ENCODE data around the gene PTAR1. TPM values are rescaled to one million over a fixed set of nuclear protein-coding genes. Genes with fewer than 3 reads are reported as not detected.

The PTAR1 gene
- total RNA-seq, 1 experiment from 2014 or later: 61.5 TPM

- H3K27me3 ChIP-seq (replicated peaks; ENCODE audit: insufficient read depth, low read depth, low read length, poor library complexity): no peaks in the 10 kb centered on the region
- TF ChIP-seq, protein P1, sequence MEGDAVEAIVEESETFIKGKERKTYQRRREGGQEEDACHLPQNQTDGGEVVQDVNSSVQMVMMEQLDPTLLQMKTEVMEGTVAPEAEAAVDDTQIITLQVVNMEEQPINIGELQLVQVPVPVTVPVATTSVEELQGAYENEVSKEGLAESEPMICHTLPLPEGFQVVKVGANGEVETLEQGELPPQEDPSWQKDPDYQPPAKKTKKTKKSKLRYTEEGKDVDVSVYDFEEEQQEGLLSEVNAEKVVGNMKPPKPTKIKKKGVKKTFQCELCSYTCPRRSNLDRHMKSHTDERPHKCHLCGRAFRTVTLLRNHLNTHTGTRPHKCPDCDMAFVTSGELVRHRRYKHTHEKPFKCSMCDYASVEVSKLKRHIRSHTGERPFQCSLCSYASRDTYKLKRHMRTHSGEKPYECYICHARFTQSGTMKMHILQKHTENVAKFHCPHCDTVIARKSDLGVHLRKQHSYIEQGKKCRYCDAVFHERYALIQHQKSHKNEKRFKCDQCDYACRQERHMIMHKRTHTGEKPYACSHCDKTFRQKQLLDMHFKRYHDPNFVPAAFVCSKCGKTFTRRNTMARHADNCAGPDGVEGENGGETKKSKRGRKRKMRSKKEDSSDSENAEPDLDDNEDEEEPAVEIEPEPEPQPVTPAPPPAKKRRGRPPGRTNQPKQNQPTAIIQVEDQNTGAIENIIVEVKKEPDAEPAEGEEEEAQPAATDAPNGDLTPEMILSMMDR (conservative IDR thresholded peaks at IDR 0.05; ENCODE audit: low read depth, low read length): no peak
- TF ChIP-seq EZH2 (IDR thresholded peaks at IDR 0.05; ENCODE audit: borderline replicate concordance, low read depth, low read length, poor library complexity, severe bottlenecking): no peak
- POLR2A ChIA-PET (ENCODE audit: low non-redundant PET): no interaction called here
- BruUV-seq (replicated peaks): no TSS peak
- no peak overlapping the region for H3K4me3 ChIP-seq (ENCODE audit: low read depth, low read length, poor library complexity, severe bottlenecking)
- no peaks in the 10 kb centered on the region for H3K4me1 ChIP-seq (ENCODE audit: insufficient read depth, low read length, poor library complexity, severe bottlenecking)
- intact Hi-C loops (cut with micrococcal nuclease; ENCODE audit: unreplicated experiment): no loop called here
- no peak for DNase-seq (ENCODE audit: low spot score)
- no peaks in the 10 kb centered on the region for H3K36me3 ChIP-seq (ENCODE audit: insufficient read depth, low read length, poor library complexity, severe bottlenecking)
- H3K27ac ChIP-seq (ENCODE audit: low read depth, low read length, poor library complexity, severe bottlenecking): no peak overlapping the region
- CTCF ChIA-PET: no interaction called here
- no peaks in the 10 kb centered on the region for H3K9me3 ChIP-seq (ENCODE audit: low read depth, low read length, poor library complexity, severe bottlenecking)
These were observed 38.9 kb upstream of the PTAR1 start for GRCh38 chr9:69798744-69799143.

- intact Hi-C loops (cut with micrococcal nuclease; ENCODE audit: unreplicated experiment): no loop called here
These were observed 37.9 kb upstream of the PTAR1 start for GRCh38 chr9:69797675-69798074.

GRCh38 chr9:69794356-69794755, 34.5 kb upstream of the PTAR1 start:
- no peaks in the 10 kb centered on the region for H3K9me3 ChIP-seq (ENCODE audit: low read depth, low read length, poor library complexity, severe bottlenecking)
- peaks cover 7% of the 10 kb centered on the region for H3K27me3 ChIP-seq (replicated peaks; ENCODE audit: insufficient read depth, low read depth, low read length, poor library complexity)
- no peak overlapping the region for H3K27ac ChIP-seq (ENCODE audit: low read depth, low read length, poor library complexity, severe bottlenecking)
- no peak overlapping the region for H3K4me3 ChIP-seq (ENCODE audit: low read depth, low read length, poor library complexity, severe bottlenecking)
- no peak for TF ChIP-seq EZH2 (IDR thresholded peaks at IDR 0.05; ENCODE audit: borderline replicate concordance, low read depth, low read length, poor library complexity, severe bottlenecking)
- TF ChIP-seq, protein P1 (conservative IDR thresholded peaks at IDR 0.05; ENCODE audit: low read depth, low read length): no peak
- intact Hi-C loops (cut with micrococcal nuclease; ENCODE audit: unreplicated experiment): no loop called here
- no TSS peak for BruUV-seq (replicated peaks)
- H3K36me3 ChIP-seq (ENCODE audit: insufficient read depth, low read length, poor library complexity, severe bottlenecking): no peaks in the 10 kb centered on the region
- CTCF ChIA-PET: no interaction called here
- no peak for DNase-seq (ENCODE audit: low spot score)
- H3K4me1 ChIP-seq (ENCODE audit: insufficient read depth, low read length, poor library complexity, severe bottlenecking): no peaks in the 10 kb centered on the region
- POLR2A ChIA-PET (ENCODE audit: low non-redundant PET): no interaction called here

More at GRCh38 chr9:69797675-69798074, 37.9 kb upstream of the PTAR1 start:
- no TSS peak for BruUV-seq (replicated peaks)
- Histone ChIP-seq H3K27me3 (replicated peaks; ENCODE audit: insufficient read depth, low read depth, low read length, poor library complexity) (no peaks in the 10 kb centered on the region), H3K9me3 (ENCODE audit: low read depth, low read length, poor library complexity, severe bottlenecking) (no peaks in the 10 kb centered on the region), H3K4me3 (ENCODE audit: low read depth, low read length, poor library complexity, severe bottlenecking) (no peak overlapping the region), H3K36me3 (ENCODE audit: insufficient read depth, low read length, poor library complexity, severe bottlenecking) (no peaks in the 10 kb centered on the region), H3K4me1 (ENCODE audit: insufficient read depth, low read length, poor library complexity, severe bottlenecking) (no peaks in the 10 kb centered on the region), H3K27ac (ENCODE audit: low read depth, low read length, poor library complexity, severe bottlenecking) (no peak overlapping the region)
- no peak for DNase-seq (ENCODE audit: low spot score)
- ChIA-PET POLR2A (ENCODE audit: low non-redundant PET) (no interaction called here), CTCF (no interaction called here)
- TF ChIP-seq EZH2 (IDR thresholded peaks at IDR 0.05; ENCODE audit: borderline replicate concordance, low read depth, low read length, poor library complexity, severe bottlenecking): no peak

DNA sequence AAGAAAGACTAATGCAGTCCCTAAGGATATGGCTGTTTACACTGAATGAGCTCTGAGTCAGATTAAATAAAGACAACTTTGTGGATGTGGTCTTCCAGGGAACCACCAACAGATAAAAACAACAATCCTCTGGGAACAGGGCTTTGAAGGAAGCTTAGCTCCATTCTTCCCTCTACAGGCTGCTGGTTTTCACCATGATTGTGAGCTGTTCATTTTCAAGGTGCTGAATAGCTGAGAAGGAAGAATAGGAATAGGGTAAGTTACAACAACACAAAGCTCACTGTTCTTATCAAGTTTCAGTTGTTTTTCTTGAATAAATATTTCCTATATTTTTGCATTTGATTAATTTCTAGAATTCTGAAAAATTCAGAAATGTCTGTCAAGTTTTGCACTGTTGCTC, 25.9 kb upstream of the PTAR1 start:
- Histone ChIP-seq H3K36me3 (ENCODE audit: insufficient read depth, low read length, poor library complexity, severe bottlenecking) (no peaks in the 10 kb centered on the region), H3K27ac (ENCODE audit: low read depth, low read length, poor library complexity, severe bottlenecking) (no peak overlapping the region), H3K4me3 (ENCODE audit: low read depth, low read length, poor library complexity, severe bottlenecking) (no peak overlapping the region), H3K4me1 (ENCODE audit: insufficient read depth, low read length, poor library complexity, severe bottlenecking) (no peaks in the 10 kb centered on the region), H3K9me3 (ENCODE audit: low read depth, low read length, poor library complexity, severe bottlenecking) (no peaks in the 10 kb centered on the region), H3K27me3 (replicated peaks; ENCODE audit: insufficient read depth, low read depth, low read length, poor library complexity) (peaks cover 17% of the 10 kb centered on the region)
- ChIA-PET CTCF (no interaction called here), POLR2A (ENCODE audit: low non-redundant PET) (no interaction called here)
- BruUV-seq (replicated peaks): no TSS peak
- intact Hi-C loops (cut with micrococcal nuclease; ENCODE audit: unreplicated experiment): no loop called here
- peak; percentile 17 for DNase-seq (ENCODE audit: low spot score)
- TF ChIP-seq, protein P1 (conservative IDR thresholded peaks at IDR 0.05; ENCODE audit: low read depth, low read length): no peak; the same call in 1 of the 2 replicates
- TF ChIP-seq EZH2 (IDR thresholded peaks at IDR 0.05; ENCODE audit: borderline replicate concordance, low read depth, low read length, poor library complexity, severe bottlenecking): no peak
